ENCODE data around the gene RAB1B.

GRCh38 chr11:66242095-66242765 lies 26.2 kb upstream of the RAB1B start:
- TF ChIP-seq POLR2A (IDR thresholded peaks at IDR 0.05; ENCODE audit: low read length) = no peak
- TF ChIP-seq GATA1 (IDR thresholded peaks at IDR 0.05; ENCODE audit: low read depth, low read length) = no peak
